GM12878 (cell line): ENCODE data around the gene CHST8.

Experiments used
- BCL3 ChIP-seq: IDR thresholded peaks from 2 replicates; pipeline ENCODE4 v1.6.1; 2011; ENCODE audit warnings: borderline replicate concordance, low read depth, mild to moderate bottlenecking, moderate library complexity, low read length; ENCODE audit not compliant: insufficient read depth, poor library complexity, severe bottlenecking
- BHLHE40 ChIP-seq, 2 experiments: fragments of 450-650 bp in 1 of 2; IDR thresholded peaks; 2 replicates each; pipeline ENCODE4 v1.6.1; 2011 to 2017; ENCODE audit warnings: low read depth in 2 of 2, borderline replicate concordance in 1 of 2, improper control_type of control experiment in 1 of 2, low read length in 1 of 2, mild to moderate bottlenecking in 1 of 2
- CTCF ChIP-seq, 3 experiments: IDR thresholded peaks in 2 of 3; conservative IDR thresholded peaks in 1 of 3; 2 replicates each; pipeline ENCODE4 v1.5.1; 2011; ENCODE audit warnings: low read depth in 3 of 3, low read length in 3 of 3, mild to moderate bottlenecking in 3 of 3, control low read depth in 2 of 3, moderate library complexity in 2 of 3, inconsistent platforms in 1 of 3, mixed read lengths in 1 of 3; ENCODE audit not compliant: control insufficient read depth in 2 of 3, insufficient read depth in 1 of 3; ENCODE audit errors: extremely low read depth in 1 of 3
- NFYA ChIP-seq: IDR thresholded peaks from 2 replicates; pipeline ENCODE4 v1.6.1; 2011; ENCODE audit warnings: low read depth, mild to moderate bottlenecking, low read length, improper control_type of control experiment, borderline replicate concordance
- NRF1 ChIP-seq: conservative IDR thresholded peaks from 2 replicates; pipeline ENCODE4 v1.6.1; 2011; ENCODE audit warnings: mild to moderate bottlenecking, low read depth, low read length, improper control_type of control experiment
- SUZ12 ChIP-seq: fragments of 200-600 bp; sonication (generic); IDR thresholded peaks from one replicate; pipeline ENCODE4 v1.6.1; 2018; ENCODE audit warnings: antibody characterized with exemption, mild to moderate bottlenecking; ENCODE audit not compliant: unreplicated experiment
- ZNF592 ChIP-seq: fragments of 450-650 bp; IDR thresholded peaks from 2 replicates; pipeline ENCODE4 v1.6.1; 2017; ENCODE audit warnings: mild to moderate bottlenecking, moderate library complexity
- TF ChIP-seq, protein P1 (sequence below): fragments of 450-650 bp; IDR thresholded peaks from 2 replicates; pipeline ENCODE4 v1.6.1; 2017; ENCODE audit warnings: mild to moderate bottlenecking

DNA sequence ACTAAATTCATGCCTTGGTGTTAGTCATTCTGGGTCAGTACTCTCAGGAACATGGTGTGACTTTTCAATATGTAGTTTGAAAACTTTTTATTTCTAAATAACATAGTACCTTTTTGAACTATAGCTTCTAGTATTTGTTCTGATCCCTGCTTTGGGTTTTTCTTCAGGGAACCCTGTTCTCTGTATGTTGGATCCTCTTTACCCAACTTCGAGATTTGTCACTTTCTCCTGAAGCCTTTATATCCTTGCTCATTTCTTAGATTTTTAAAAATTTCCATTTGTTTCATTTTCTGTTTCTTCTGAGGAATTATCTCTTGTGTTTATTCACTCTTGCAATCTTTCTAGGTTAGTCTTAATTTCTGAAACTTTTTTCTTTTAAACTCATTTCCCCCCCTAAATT is 12.4 kb upstream of the CHST8 start:
- TF ChIP-seq NFYA (no peak), SUZ12 (no peak), ZNF592 (no peak), BCL3 (no peak), BHLHE40 (IDR thresholded peaks at IDR 0.05; ENCODE audit: borderline replicate concordance in 1 of 2, low read depth in 2 of 2, low read length in 1 of 2) (no peak), NRF1 (no peak), CTCF (IDR thresholded peaks at IDR 0.05 in 2 of 3, conservative IDR thresholded peaks at IDR 0.05 in 1 of 3; ENCODE audit: control insufficient read depth in 2 of 3, extremely low read depth in 1 of 3, insufficient read depth in 1 of 3, low read depth in 3 of 3, low read length in 3 of 3) (no peak)
- TF ChIP-seq, protein P1, sequence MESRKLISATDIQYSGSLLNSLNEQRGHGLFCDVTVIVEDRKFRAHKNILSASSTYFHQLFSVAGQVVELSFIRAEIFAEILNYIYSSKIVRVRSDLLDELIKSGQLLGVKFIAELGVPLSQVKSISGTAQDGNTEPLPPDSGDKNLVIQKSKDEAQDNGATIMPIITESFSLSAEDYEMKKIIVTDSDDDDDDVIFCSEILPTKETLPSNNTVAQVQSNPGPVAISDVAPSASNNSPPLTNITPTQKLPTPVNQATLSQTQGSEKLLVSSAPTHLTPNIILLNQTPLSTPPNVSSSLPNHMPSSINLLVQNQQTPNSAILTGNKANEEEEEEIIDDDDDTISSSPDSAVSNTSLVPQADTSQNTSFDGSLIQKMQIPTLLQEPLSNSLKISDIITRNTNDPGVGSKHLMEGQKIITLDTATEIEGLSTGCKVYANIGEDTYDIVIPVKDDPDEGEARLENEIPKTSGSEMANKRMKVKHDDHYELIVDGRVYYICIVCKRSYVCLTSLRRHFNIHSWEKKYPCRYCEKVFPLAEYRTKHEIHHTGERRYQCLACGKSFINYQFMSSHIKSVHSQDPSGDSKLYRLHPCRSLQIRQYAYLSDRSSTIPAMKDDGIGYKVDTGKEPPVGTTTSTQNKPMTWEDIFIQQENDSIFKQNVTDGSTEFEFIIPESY = no peak
